Activated T-cell treated with anti-CD3 and anti-CD28 coated beads for 48 hours (primary cell): Measurements from ENCODE around the gene RBM7.

ENCODE experiments used
- DNase-seq: peaks from one replicate; pipeline ENCODE4 v3.0.0-alpha.2; 2020; ENCODE audit warnings: low read depth

The RBM7 gene

DNA sequence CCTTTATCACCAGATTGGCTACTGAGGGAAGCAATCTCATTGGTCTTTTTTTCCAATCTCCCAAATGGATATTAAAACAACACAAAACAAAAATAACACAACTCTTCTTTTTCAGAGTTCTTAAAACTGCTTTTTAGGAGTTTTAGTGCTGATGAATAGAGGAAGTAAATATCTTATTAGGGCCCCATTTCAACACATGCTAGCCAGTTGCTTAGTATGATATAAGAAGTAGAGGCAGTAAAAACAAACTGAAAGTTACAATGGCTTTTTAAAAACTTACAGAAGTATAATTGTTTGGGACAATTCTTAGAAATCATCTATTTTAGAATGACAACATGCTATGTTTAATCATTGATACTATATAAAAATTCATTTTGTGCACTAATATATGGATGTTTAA, 3.5 kb upstream of the RBM7 start:
- DNase-seq, result no peak

- no peak for DNase-seq
Measured at GRCh38 chr11:114397349-114397982, 3.0 kb upstream of the RBM7 start.

GRCh38 chr11:114398303-114398920, 2.1 kb upstream of the RBM7 start:
- DNase-seq, result no peak

DNA sequence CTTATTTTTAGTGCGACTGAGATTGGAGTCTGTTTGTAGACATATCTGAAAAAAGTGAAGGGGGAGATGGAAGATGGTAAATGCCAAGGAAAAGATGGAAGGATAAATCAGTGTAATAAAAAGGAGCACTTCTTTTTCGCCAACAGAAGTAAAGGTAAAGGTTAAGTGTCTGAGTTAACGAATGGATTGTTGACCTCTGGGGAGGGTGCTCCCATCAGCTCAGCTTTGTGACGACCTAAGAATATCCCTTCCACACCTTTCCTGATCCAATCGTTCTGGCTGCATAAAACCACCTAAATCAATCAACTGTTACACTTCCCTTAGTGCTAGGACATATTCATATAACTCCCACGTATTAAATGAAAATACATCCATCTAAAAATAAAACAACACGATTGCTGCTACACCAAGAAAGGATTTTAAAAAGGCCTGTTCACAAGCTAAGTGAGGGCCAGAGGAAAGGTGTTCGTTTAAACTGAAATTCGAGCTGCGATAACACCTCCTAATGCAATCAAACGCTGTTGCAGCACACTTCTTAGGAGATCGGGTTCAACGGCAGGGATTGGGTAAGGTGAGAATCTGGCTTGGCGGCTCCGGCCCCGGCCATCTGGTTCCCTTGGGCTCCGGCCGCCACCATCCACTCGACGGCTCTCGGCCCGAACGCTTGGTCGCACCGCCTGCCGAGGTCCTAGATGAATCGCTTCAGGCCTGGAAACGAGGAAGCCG, 813 bp upstream of the RBM7 start:
- no peak for DNase-seq

DNA sequence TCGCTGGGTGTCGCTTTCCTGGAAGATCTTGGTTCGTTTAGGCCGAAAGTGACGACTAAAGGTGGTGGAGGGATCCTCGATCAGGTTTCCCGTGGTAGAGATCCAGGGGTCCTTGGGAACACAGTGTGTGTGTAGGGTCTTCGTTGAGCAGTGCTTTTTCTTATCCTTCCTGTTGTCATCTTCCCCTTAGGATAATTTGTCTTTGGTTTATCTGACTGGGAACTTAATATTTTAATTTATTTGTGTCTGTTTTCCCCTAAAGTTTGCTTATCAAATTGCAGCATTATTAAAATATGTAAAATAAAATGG, 403 bp downstream of the RBM7 start:
- DNase-seq, result no peak

DNA sequence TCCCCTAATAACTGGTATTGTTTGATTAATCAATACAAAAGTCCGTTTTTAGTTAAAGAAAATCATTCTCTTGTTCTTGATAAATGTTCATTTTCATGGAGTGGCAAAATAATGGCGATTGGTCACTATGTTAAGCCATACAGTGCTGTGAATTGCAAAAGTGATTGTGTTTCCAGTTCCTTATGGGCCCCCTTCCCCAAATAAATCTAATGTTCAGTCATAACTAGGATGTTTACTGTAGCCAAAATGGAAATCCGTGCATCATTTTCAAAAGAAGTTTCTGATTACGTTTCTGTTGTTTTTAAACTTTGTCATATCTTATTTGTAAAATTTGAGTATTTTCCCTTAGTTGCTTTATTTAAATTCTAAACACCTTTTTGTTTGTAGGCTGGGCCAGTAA, 845 bp downstream of the RBM7 start:
- DNase-seq, result no peak

DNA sequence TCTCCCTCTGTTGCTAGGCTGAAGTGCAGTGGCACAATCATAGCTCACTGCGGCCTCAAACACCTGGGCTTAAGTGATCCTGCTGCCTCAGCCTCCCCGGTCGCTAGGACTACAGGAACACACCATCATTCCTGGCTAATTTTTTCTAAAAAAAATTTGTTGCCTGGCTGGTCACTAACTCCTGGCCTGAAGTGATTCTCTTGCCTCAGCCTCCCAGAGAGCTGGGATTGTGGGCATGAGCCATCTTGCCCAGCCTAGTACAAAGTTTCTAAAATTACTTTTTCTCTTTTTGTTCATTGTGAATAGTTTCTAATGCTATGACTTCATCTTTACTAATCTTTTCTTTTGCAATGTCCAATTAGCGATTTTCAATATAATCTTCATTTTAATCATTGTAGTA, 12.5 kb downstream of the RBM7 start:
- DNase-seq, result no peak

DNA sequence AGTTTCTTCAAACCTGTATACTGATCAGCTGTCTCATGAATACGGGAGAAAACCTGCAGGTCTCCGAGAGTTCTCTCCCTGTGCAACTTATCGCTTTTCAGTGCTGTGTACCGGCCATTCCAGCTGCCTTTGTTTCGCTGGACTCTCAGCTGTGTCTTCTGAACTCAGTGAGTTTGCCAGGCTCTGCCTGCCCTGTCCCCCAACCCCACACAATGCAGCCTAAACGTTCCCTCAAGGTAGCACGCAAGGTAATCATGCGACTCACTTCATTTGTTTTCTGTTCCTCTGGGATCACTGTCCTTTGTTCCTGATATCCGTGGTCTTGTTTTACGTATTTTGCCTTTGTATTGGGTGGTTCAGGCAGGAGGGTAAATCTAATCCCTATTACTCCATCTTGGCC, 13.5 kb downstream of the RBM7 start:
- no peak for DNase-seq

DNA sequence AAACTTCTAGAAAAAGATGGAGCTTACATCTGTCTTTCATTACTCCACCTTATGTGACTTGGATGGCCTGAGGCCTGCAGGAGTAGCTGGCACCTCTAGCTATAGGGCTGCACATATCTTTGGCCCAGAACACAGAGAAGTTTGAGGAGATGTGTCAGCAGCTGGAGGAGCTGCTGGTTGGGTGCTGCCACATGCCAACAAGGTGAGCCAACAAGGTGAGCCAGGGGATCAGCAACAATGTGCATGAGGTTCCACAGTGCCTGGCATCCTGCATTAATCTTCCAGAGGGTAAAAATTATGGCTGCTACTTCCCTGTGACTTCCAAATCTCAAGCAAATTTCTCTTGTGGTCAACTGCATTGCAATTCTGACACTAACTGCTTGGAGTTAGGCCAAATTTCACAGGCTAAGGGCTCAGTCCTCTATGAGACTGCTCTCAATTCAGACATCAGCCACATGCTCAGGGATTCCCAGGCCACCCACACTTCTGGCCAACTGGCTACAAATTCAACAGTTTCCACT, 16.0 kb downstream of the RBM7 start:
- DNase-seq, result no peak

GRCh38 chr11:114426280-114426679, 25.8 kb downstream of the RBM7 start:
- DNase-seq, result no peak

DNA sequence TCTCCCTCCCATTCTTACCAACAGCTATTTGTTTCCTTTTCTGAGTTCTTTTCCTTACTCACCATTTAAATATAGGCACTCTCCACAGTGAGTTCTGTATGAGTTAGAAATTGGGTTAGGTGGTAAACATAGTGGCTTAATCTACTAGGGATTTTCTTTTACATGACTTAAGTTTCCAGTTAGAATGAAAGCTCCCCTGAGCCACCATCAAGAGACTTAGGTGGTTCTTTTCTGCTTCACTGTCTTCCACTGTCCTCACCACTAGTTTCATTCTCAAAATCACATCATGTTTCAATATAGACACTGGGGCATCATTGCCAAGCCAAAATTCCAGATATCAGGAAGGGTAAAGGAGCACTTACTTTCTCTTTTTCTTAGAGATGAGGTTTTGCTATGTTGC, 29.8 kb downstream of the RBM7 start:
- DNase-seq, result no peak

GRCh38 chr11:114432893-114433292, 32.4 kb downstream of the RBM7 start:
- DNase-seq, result no peak

- DNase-seq, result no peak
Measured at GRCh38 chr11:114433376-114433775, 32.9 kb downstream of the RBM7 start.

GRCh38 chr11:114438303-114438702, 37.8 kb downstream of the RBM7 start:
- DNase-seq, result no peak

DNA sequence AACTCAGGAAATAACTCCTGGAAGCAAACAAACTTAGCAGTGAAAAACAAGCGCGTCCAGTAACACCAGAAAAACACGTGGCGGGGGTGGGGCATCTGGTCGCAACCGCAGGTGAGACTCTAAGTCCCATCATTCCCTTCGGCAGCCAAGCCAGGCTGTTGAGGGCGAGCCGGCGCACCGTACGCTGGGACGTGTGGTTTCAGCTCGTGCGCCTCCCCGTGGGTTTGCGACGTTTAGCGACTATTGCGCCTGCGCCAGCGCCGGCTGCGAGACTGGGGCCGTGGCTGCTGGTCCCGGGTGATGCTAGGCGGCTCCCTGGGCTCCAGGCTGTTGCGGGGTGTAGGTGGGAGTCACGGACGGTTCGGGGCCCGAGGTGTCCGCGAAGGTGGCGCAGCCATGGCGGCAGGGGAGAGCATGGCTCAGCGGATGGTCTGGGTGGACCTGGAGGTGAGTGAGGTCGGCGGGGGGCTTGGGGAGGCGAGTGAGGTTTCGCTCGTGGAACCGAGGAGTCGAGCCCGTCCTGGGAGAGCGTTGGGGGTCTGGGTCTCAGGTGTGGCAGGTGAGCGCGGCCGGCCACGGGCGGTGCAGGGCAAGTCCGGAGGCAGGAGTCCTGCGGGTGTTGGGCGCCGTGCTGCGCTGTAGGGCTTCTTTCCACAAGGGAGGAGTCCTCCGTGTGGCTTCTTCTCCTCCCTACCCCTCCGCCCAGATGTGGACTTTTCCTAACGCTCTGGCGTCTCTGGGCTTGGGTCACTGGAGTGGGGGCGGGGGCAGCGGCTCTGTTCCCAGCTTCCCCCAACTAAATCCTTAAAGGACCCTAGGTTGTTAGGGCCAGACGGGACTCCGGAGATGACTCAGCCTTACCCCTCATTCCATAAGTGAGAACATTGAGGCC, 39.0 kb downstream of the RBM7 start, which contains the start of gene REXO2:
Gene REXO2, plus strand, starts transcription at position 239 of the 892 bp plus-strand sequence. Its CDS starts 62 bp downstream, at position 301.
- DNase-seq, result peak; percentile 90

DNA sequence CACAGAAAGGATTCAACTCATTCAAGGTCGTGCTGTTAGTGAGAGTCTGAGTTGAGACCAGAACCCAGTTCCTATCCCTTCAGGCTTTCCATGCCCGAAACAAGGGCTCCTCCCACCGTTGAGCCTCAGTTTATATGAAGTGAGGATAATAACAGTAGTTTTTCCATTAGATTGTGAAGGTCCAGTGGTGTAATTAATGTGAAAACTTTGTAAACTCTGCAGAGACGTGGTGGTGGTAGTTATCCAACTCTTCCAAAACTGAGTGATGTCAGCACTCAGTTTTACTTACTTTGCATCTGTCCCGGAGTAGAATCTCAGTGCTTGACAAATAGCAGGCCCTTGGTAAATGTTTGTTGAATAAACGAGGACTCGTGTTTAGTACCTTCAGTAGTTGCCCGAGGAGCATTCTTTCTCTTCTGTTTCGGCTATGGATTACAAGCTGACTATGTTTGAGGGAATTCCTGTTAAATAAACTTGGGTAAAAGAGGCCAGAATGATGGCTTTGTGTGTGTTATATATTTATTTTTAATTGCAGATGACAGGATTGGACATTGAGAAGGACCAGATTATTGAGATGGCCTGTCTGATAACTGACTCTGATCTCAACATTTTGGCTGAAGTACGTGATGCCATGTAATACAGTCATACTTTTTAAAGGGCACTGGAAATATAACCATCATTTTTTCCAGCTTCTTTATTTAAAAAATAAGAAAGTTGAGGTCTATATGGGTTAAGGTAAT, 39.8 kb downstream of the RBM7 start:
- no peak for DNase-seq

GRCh38 chr11:114440971-114441763, 40.7 kb downstream of the RBM7 start:
- DNase-seq, result no peak

DNA sequence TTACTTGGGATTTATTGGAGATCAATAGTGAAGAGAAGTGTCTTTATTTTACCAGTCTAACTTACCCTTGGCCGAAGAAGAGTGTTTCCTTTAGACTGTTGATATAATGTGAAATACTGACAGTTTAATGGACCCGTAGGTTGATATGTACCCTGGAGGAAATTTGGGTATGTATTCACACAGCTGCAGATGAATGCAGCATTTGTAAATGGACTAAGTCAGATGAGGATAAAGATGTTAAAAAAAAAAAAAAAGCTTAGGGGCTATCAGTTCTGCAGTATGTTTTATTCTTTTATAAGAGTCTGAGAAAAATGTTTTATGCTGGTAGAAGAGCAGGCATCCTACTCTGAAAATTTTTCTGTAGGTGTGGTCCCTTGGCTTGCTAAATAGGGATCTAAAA, 41.5 kb downstream of the RBM7 start:
- no peak for DNase-seq

- no peak for DNase-seq
Measured at GRCh38 chr11:114442536-114442935, 42.1 kb downstream of the RBM7 start.

GRCh38 chr11:114447444-114447843, 47.0 kb downstream of the RBM7 start:
- no peak for DNase-seq

GRCh38 chr11:114447892-114448291, 47.4 kb downstream of the RBM7 start:
- no peak for DNase-seq
